OCI-LY1 (cell line): ENCODE measurements around the gene NPAS2.

Source experiments
- H2AFZ ChIP-seq: fragments of 200-600 bp; sonication (generic), shearing (Covaris generic); 2 replicates; pipeline ENCODE4 v1.6.0; 2014; ENCODE audit warnings: antibody characterized with exemption, mild to moderate bottlenecking, low read length
- H3F3A ChIP-seq: fragments of 200-600 bp; sonication (generic), shearing (Covaris generic); 2 replicates; pipeline ENCODE4 v1.6.0; 2014; ENCODE audit warnings: mild to moderate bottlenecking, antibody characterized with exemption, low read length, moderate library complexity; ENCODE audit not compliant: insufficient read depth
- H3K27ac ChIP-seq: fragments of 200-600 bp; sonication (generic); 2 replicates; pipeline ENCODE4 v1.5.1; 2014; ENCODE audit warnings: low read length, mixed run types, mild to moderate bottlenecking, low read depth; ENCODE audit not compliant: poor library complexity, severe bottlenecking
- H3K27me3 ChIP-seq: fragments of 200-600 bp; sonication (generic); 2 replicates; pipeline ENCODE4 v1.6.0; 2014; ENCODE audit warnings: antibody characterized with exemption, mild to moderate bottlenecking, low read length, moderate library complexity; ENCODE audit not compliant: insufficient read depth
- H3K36me3 ChIP-seq: fragments of 200-600 bp; sonication (generic); 2 replicates; pipeline ENCODE4 v1.6.1; 2014; ENCODE audit warnings: mild to moderate bottlenecking, antibody characterized with exemption, low read length, moderate library complexity, mixed read lengths; ENCODE audit not compliant: insufficient read depth
- H3K4me1 ChIP-seq: fragments of 200-600 bp; sonication (generic); 2 replicates; pipeline ENCODE4 v1.5.1; 2014; ENCODE audit warnings: mild to moderate bottlenecking, low read length, moderate library complexity; ENCODE audit not compliant: insufficient read depth, severe bottlenecking
- H3K4me2 ChIP-seq: fragments of 200-600 bp; sonication (generic), shearing (Covaris generic); 2 replicates; pipeline ENCODE4 v1.6.1; 2014; ENCODE audit warnings: low read length
- H3K4me3 ChIP-seq: fragments of 200-600 bp; sonication (generic); 2 replicates; pipeline ENCODE4 v1.5.1; 2014; ENCODE audit warnings: low read length, low read depth, mild to moderate bottlenecking, mixed read lengths; ENCODE audit not compliant: poor library complexity, severe bottlenecking
- H3K79me2 ChIP-seq: fragments of 200-600 bp; shearing (Covaris generic); 2 replicates; pipeline ENCODE4 v1.6.1; 2016; ENCODE audit warnings: mixed run types, low read length, mixed read lengths; ENCODE audit not compliant: insufficient read depth
- H3K9ac ChIP-seq: fragments of 200-600 bp; sonication (generic), shearing (Covaris generic); 2 replicates; pipeline ENCODE4 v1.6.1; 2014; ENCODE audit warnings: mild to moderate bottlenecking, low read length, mixed read lengths
- H3K9me2 ChIP-seq: fragments of 200-600 bp; sonication (generic), shearing (Covaris generic); 2 replicates; pipeline ENCODE4 v1.6.1; 2014; ENCODE audit warnings: low read depth, mild to moderate bottlenecking, low read length, mixed read lengths
- H3K9me3 ChIP-seq: fragments of 200-600 bp; shearing (Covaris generic); 2 replicates; pipeline ENCODE4 v1.6.1; 2014; ENCODE audit warnings: low read length, mixed read lengths
- H4K20me1 ChIP-seq: fragments of 200-600 bp; sonication (generic), shearing (Covaris generic); 2 replicates; pipeline ENCODE4 v1.6.0; 2016; ENCODE audit warnings: mild to moderate bottlenecking, low read length; ENCODE audit not compliant: insufficient read depth
- EZH2 ChIP-seq: fragments of 200-600 bp; sonication (generic), shearing (Covaris generic); IDR thresholded peaks from 2 replicates; pipeline ENCODE4 v1.8.0; 2017; ENCODE audit warnings: borderline replicate concordance, mixed run types, mild to moderate bottlenecking, antibody characterized with exemption, low read length, moderate library complexity, mixed read lengths
- TF ChIP-seq, protein P1 (sequence below): fragments of 200-600 bp; sonication (generic), shearing (Covaris generic); IDR thresholded peaks from 2 replicates; pipeline ENCODE4 v1.5.1; 2017; ENCODE audit warnings: mild to moderate bottlenecking, antibody characterized with exemption, low read length, moderate library complexity, mixed read lengths

Gene NPAS2

DNA sequence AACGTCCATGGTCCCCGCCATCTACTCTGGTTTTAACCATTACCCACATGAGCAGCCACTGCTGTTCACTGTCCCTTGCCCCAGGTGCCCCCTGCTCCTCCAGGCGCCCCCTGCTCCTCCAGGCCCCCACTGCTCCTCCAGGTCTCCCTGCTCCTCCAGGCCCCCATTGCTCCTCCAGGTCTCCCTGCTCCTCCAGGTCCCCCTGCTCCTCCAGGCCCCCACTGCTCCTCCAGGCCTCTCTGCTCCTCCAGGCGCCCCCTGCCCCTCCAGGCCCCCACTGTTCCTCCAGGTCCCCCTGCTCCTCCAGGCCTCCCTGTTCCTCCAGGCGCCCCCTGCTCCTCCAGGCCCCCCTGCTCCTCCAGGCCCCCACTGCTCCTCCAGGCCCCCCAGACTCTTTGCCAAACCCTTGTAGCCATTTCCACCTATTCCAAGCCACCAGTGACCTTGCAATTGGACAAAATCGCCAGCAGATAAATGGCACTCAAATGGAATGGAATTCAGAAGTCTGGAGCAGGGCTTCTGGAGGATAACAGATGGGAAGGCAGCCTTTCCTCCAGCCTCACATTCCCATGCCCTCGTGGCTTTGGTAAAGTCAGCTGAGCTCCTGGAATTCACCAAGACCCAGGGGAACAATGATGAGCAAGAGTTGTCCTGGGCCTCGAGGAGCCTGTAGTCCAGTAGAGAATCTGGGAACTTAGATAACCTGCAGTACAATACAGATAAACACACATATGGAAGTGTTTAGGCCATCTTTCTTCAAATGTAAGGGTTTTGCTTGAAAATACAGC lies 168.9 kb downstream of the NPAS2 start:
- H3K4me1 ChIP-seq = peaks cover 7% of the 10 kb centered on the region
- H3K4me2 ChIP-seq = no peak overlapping the region
- no peaks in the 10 kb centered on the region for H3F3A ChIP-seq
- no peak overlapping the region for H3K4me3 ChIP-seq
- no peaks in the 10 kb centered on the region for H3K79me2 ChIP-seq
- H4K20me1 ChIP-seq = no peaks in the 10 kb centered on the region
- H3K36me3 ChIP-seq = no peaks in the 10 kb centered on the region; the same call in 1 of the 2 replicates
- H3K27me3 ChIP-seq = no peaks in the 10 kb centered on the region
- H3K27ac ChIP-seq = no peak overlapping the region
- no peak overlapping the region for H3K9ac ChIP-seq
- no peak for TF ChIP-seq EZH2
- TF ChIP-seq, protein P1, sequence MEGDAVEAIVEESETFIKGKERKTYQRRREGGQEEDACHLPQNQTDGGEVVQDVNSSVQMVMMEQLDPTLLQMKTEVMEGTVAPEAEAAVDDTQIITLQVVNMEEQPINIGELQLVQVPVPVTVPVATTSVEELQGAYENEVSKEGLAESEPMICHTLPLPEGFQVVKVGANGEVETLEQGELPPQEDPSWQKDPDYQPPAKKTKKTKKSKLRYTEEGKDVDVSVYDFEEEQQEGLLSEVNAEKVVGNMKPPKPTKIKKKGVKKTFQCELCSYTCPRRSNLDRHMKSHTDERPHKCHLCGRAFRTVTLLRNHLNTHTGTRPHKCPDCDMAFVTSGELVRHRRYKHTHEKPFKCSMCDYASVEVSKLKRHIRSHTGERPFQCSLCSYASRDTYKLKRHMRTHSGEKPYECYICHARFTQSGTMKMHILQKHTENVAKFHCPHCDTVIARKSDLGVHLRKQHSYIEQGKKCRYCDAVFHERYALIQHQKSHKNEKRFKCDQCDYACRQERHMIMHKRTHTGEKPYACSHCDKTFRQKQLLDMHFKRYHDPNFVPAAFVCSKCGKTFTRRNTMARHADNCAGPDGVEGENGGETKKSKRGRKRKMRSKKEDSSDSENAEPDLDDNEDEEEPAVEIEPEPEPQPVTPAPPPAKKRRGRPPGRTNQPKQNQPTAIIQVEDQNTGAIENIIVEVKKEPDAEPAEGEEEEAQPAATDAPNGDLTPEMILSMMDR = no peak
- no peaks in the 10 kb centered on the region for H3K9me3 ChIP-seq
- H2AFZ ChIP-seq = no peak overlapping the region
- H3K9me2 ChIP-seq = no peaks in the 10 kb centered on the region

DNA sequence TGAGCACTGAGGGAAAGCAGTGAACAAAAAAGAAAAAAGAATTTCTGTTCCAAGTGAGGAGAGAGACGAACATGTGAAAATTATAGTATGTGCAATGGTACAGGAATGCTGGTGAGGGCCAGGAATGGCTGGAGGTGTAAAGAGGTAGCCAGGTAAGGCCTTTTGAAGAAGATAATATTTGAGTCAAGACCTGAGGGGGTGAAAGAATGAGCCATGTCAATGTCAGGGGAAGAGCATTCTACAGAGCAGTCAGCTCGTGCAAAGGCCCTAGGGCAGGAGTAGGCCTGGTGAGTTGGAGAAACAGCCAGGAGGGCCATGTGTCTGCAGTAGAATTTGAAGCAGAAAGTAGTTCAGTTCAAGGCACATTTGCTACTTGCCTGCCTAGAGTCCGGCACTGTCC lies 169.7 kb downstream of the NPAS2 start:
- no peak overlapping the region for H3K4me2 ChIP-seq
- no peaks in the 10 kb centered on the region for H3K9me2 ChIP-seq
- no peak for TF ChIP-seq EZH2
- TF ChIP-seq, protein P1 = no peak
- no peak overlapping the region for H2AFZ ChIP-seq
- H3K9me3 ChIP-seq = no peaks in the 10 kb centered on the region
- no peak overlapping the region for H3K27ac ChIP-seq
- peaks cover 3% of the 10 kb centered on the region for H3K4me1 ChIP-seq
- H3K9ac ChIP-seq = no peak overlapping the region
- no peaks in the 10 kb centered on the region; the same call in 1 of the 2 replicates for H3K36me3 ChIP-seq
- H3K4me3 ChIP-seq = no peak overlapping the region
- no peaks in the 10 kb centered on the region for H3K79me2 ChIP-seq
- H3K27me3 ChIP-seq = no peaks in the 10 kb centered on the region
- H4K20me1 ChIP-seq = no peaks in the 10 kb centered on the region
- no peaks in the 10 kb centered on the region for H3F3A ChIP-seq

DNA sequence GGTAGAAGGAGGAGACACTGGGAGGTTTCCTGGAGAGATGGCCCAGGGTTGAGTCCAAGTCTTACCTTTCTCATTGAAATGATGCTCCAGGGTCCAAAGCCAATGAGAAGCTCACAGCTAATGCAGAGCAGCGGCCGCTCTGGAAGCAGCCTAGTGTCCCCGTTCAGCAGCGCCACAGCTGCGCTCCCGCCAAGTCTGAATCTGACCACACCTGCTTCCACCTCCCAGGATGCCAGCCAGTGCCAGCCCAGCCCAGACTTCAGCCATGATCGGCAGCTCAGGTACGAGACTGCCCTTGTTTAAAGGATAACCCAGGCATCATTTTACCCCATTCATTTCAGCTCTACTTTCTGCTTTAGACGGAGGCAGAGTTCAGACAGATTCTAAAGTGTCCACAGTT lies 170.2 kb downstream of the NPAS2 start:
- Histone ChIP-seq H3K36me3 (no peaks in the 10 kb centered on the region; the same call in 1 of the 2 replicates), H3K9ac (no peak overlapping the region), H3K4me1 (peaks cover 3% of the 10 kb centered on the region), H4K20me1 (no peaks in the 10 kb centered on the region), H3K4me2 (no peak overlapping the region), H3K27me3 (no peaks in the 10 kb centered on the region), H3K4me3 (no peak overlapping the region), H3K9me3 (no peaks in the 10 kb centered on the region), H3K9me2 (no peaks in the 10 kb centered on the region), H3K79me2 (no peaks in the 10 kb centered on the region), H2AFZ (no peak overlapping the region), H3F3A (no peaks in the 10 kb centered on the region), H3K27ac (no peak overlapping the region)
- TF ChIP-seq EZH2 = no peak
- TF ChIP-seq, protein P1 = no peak
